Anterior cingulate cortex (tissue), 58 donors: ENCODE measurements around the gene SMYD2.

ENCODE experiments used
- DNase-seq, 58 donors: peaks; one replicate each; lab custom pipeline; 2025; lab: John Stamatoyannopoulos, UW

The SMYD2 gene

DNA sequence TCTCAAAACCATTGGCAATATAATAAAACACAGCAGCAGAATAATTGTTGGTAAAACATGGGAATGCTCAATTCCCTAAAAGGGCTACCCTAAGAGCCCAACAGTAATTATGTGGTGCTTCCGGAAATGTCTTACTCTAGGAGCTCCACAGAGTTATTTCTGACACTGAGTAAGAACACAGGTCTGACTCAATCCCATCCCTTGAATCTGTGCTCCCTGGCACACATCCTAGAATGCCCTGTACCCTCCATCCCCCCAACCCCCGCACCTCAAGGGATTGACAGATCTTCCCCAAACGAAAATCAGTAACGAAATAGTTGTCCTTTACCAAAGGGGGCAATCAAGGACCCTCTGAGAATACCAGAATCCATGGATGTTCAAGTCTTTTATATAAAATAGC lies 71.9 kb downstream of the SMYD2 start:
- DNase-seq, result no peak

DNA sequence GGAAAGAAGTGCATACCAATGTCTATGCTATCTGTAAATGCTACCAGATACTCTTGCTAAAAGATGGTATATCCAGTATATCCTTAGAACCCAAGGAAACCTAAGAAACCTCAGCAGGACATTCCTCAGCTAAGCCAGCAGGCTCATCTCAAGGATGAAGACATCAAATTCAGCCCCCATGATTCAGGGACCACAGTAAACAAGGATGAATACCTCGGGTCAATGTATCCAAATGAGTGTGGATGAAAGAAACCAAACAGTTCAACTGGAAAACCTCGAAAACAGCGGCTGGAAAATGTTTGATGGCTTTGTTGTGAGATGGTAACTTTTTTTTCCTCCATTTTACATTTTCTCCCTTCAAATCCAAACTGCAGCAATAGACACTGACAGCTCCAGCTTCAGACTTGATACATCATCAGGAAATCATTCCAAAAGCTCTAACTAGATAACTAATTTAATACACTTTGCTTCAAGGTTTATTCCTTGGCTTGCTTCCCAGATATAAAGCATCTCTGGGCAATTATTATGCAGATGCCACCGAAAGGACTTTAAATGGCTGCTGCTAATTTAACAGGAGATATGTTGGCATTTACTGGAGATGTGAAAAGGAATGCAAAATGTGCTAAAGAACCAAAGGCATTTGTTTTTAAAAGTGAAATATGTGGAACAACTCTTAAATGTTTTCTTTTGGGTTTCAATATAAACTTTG lies 73.6 kb downstream of the SMYD2 start:
- no peak for DNase-seq

DNA sequence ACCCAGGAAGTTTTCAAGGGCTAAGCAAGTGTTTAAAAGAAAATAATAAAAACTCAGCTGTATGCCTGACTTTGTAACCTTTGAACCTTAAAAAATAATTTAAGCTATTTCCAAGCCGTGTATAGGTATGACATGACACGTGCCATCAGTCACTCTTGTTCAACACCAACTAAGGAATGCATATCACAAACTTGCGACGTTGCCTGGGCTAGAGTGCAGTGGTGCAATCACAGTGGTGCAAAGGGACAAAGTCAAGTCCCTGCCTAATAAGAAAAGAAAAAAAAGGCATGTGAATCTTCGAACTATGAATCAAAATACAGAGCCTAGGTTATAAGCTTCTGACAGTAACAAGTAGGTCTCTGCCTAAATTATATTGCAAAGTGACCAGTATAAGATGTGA lies 79.2 kb downstream of the SMYD2 start:
- no peak for DNase-seq

DNA sequence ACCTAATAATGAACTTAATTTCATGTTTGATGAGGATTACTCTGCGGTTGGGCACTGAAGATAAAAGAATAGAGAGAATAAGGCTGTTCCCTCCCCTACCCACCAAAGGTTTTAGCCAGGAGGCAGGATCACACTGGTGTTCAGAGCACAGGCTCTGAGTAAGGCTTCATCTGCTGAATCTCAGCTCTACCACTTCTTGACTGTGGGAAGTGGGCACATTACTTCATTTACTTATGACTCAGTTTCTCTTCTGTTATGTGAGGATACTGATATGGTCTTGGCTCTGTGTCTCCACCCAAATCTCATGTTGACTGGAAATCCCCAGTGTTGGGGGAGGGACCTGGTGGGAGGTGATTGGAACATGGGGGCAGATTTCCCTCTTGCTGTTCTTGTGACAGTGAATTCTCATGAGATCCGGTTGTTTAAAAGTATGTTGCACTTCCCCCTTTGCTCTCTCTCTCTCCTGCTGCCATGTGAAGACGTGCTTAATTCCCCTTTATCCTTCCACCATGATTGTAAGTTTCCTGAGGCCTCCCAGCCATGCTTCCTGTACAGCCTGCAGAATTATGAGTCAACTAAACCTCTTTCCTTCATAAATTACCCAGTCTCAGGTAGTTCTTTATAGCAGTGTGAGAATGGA lies 79.7 kb downstream of the SMYD2 start:
- DNase-seq, result no peak

DNA sequence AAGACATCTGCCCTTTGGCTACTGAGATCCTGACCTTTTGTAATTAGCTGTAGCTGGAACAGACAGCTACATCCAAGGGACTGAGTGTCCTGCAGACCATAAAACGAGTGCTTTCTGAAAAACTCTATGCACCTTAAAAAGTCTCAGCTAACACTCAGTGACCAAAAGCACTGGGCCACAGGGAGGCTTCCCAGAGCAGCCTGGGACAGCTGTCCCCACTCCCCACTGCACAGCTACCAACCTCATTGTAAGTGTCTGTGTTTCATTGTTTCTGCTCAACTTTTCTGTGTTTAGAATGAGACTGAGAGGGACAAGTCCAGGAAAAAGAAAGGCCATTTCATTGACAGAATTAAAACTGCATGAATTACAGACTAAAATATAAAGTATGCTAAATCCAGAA lies 80.7 kb downstream of the SMYD2 start:
- DNase-seq, result no peak

DNA sequence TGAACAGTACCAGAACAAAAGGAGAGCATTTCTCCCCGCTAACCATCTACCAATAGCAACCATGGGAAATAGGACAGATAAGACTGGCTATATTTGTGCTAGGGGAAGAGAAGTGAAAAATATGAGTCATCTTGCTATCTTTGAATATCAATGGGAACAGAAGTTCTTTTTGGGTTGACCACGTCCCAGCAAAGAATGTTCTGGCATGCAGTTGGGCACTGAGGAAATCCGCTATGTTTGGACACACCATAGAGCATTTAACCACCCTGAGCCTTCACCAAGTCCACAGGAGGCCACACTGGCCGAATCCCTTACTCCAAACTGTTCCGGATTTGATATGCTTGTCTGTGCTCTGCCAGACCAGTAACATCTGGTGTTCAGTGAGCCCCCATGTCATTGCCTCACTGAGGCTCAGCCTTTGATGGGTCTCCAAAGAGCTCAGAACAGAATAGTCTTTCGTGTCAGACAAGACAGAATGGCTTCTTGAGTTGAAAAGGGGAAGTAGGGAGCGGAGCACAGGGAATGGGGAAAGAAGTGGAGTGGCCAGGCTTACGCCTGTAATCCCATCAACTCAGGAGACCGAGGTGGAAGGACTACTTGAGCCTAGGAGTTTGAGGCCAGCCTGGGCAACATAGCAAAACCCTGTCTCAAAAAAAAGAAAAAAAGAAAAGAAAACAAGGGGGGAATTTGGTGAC lies 81.4 kb downstream of the SMYD2 start:
- DNase-seq, result peak in 3 of 58 donors; percentile 5 to 27 (median 12)

DNA sequence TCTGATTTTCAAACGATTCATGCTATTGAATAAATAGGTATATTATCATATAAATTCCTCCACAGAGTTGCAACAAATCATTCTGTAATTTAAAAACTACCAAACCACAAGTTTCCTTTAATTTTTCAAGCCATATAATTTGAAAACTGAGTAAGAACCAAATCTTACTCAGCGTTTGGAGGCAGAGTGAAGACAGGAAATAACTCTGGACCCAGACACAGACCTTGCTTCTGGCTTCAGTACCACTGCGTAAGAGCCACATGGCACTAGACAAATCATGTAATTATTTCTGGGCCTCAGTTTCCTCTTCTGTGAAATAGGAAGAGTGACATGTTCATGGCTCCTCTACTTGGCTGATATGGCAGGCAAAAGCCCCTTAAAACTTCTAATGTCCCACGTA lies 82.4 kb downstream of the SMYD2 start:
- no peak for DNase-seq

DNA sequence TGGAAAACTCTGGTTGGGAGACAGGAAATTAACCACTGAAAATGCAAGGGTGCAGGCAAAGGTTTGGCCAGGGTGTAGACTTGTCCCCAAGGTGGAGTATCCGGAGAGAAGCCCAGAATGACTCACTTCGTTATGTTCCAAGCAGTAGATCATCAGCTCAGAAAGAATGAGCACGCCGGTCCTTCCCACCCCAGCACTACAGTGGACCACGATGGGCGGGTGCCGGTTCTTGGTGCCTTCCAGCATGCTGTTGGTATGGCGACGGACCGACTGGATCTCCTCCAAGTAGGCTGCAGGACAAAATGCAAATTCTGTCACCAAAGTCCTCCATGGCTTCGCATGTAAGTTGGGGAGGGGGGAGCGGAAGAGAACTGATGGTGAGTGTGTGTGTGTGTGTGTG lies 83.4 kb downstream of the SMYD2 start:
- DNase-seq, result peak in 5 of 58 donors; percentile 5 to 31 (median 9)

DNA sequence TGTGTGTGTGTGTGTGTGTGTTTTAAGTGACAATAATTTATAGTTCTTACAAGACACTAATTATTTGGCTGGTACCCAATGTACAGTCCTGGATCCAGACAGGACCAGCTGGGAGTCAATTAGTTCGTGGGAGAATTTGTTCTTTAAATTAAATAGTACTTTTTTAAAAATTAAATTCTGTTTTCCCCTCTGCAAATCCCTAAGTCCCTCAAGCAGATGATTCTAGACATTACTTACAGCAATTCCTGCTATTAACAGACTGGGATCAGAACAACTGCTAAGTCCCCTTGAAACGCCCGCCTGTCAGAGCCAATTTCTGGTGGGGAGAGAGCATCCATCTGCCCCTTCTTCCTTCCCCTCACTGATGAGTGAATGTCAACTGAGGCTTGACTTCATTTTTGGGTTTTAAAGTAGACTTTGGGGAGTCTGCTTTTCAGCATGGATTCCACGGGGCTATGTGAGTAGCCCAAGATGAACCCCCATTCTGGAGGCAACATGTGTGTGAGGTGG lies 83.9 kb downstream of the SMYD2 start:
- DNase-seq, result no peak

DNA sequence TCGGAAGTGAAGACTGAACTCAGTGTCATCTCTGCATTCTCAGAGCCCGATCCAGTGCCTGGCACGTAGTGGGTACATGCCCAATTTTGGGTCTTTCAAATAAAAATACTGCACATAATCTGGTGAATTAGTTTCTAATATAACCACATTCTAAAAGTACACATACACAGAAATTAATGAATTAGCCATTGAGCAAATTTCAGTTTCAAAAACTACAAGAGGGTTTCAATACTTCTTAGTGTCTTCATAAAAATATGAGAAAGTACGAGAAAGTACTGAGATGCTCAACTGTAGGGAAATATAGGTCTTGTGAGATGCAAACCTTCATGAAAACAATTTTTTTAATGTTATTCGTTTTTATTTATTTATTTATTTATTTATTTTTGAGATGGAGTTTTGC lies 86.9 kb downstream of the SMYD2 start:
- DNase-seq, result no peak

DNA sequence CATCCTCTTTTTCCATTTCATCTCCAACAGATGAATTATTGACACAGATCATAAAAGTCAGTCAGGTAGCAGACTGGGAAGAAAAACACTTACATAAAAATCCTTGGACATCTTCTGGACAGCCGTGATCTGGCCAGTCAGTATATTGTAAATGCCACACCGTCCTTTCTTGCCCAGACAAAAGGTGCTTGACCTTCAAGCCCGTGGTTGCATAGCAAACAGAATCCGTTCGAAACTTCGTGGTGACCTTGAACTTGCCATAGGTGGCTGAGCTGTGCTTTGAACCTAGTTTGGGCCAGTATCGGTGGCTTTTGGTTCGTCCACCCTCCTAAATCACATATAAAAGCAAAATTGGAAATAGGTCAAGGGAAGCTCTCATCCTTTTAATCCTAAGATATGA lies 88.4 kb downstream of the SMYD2 start:
- no peak for DNase-seq

DNA sequence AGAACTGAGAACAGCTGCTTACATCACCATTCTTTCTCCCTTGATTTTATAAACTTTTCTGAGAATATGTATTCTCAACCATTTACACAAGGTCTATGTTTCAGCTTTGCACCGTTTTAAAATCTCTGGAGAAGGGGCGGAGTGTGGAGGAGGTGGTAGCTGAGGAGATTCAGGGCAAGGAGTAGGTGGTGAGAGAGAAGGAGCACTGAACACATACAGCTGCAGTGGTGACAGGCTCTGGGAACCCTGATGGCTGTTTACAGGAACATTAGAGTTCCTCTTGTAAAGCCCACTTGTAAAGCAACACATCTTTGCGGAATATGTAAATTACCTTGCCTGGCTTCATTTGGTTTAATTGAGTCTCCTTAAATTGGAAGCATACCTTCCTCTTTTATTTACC lies 89.7 kb downstream of the SMYD2 start:
- DNase-seq, result peak in 17 of 58 donors; percentile 5 to 69 (median 19)

DNA sequence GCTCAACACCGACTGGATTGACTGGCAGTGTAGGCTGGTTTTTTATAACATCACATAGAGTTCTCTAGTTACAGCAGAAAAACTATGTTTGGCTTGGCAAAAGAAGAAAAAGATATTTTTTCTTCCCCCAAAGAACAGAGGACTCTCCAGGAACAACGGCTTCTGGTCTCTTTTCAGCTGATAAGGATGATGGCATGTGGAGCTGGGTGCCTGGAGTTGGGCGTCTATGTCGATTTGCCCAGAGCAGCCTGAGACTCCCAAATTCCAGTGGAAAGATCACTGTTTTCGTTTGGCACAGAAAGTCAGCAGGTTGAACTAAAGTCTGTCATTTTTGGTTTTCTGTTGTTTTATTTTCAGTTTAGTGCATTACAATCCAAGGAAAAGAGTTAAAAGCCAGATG lies 91.1 kb downstream of the SMYD2 start:
- peak in 8 of 58 donors; percentile 3 to 45 (median 20) for DNase-seq

DNA sequence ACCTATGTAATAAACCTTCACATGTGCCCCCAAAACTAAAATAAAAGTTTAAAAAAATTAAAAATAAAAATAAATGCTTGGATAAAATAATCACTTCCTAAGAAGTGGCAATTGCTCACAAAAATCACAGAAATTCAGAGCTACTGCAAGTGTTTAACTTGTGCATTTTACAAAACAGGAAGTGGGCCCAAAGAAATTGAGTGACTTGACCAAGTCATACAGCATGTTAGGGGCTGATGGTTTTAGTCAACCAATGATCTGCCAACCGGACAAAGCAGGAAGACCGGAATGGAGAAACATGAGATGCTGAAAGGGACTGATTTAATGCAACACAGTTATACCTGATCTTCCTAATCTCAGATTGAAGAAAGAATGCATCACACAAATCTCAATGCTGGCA lies 96.5 kb downstream of the SMYD2 start:
- DNase-seq, result no peak

DNA sequence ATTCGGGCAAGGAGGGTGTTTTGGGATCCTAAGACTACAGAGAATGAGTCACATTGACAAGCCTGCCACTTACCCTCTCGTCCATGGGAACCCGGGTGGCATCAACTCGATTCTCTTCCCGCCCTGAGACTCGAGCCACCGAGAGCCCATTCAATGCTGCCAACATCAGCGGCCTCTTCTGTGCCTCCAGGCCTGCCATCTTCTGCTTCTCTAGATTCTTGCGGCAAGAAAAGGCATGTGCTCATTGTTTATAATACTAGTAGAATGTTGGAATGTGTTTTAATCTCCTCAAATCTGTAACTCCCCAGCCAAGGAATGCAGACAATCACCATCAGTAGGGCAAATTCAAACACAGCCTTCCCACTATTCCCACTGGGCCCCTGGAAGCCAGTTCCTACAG lies 96.9 kb downstream of the SMYD2 start:
- DNase-seq, result no peak

DNA sequence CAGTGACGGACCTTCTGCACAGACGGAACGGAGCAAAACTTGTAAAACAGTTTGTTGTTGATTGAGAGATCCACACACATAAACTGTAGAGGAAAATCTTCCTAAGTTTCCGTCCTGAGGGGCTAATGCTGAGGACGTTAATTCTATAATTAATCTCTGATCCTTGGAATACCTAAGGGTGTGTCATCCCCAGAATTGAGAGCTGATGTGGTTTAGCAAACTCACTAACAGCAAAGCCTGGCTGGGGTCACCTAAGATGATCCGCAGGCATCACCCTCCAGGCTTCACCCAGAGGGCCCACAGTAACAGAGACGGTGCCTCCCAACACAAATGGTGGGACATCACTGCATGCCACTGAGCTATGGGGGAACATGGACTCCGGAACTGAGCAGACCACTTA lies 97.5 kb downstream of the SMYD2 start:
- no peak for DNase-seq

DNA sequence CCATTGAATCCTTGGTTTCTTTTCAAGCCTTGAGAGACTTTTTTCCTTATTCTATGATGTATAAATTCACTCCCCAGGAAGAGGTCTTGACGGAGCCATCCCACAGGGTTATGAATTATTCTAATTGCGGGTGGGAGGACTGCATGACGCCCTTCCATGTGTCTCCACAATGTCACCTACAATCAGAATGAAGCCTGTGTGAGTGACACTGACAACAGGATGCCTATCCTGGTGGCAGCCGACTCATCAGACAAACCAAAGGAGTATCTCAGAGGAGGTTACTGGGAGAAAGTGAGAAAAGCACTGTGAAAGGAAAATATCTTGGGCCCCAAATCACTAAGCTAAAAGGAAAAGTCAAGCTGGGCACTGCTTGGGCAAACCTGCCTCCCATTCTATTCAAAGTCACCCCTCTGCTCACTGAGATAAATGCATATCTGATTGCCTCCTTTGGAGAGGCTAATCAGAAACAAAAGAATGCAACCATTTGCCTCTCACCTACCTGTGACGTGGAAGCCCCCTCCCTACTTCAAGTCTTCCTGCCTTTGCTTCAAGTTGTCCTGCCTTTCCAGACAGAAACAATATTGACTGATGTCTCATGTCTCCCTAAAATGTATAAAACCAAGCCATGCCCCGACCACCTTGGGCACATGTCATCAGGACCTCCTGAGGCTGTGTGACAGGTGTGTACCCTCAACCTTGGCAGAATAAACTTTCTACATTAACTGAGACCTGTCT lies 98.4 kb downstream of the SMYD2 start:
- DNase-seq, result no peak

DNA sequence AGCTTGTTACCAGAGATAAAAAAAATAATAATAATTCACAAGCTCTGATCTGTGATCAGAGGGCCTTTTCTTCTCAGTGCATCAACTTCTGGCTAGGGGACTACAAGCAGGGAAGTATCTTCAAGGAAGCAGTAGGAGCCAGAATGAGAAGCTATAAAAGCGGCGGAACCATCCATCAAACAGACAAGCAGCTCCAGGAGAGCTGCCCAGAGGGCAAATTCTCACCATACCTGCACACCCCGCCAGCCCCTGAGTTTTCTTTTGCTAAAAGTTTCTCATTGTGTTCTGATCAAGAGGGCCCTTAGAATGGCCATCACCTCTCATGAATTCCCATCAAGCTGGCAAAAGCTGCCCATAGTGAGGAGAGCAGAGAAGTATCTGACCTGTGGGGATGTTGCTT lies 99.4 kb downstream of the SMYD2 start:
- no peak for DNase-seq

DNA sequence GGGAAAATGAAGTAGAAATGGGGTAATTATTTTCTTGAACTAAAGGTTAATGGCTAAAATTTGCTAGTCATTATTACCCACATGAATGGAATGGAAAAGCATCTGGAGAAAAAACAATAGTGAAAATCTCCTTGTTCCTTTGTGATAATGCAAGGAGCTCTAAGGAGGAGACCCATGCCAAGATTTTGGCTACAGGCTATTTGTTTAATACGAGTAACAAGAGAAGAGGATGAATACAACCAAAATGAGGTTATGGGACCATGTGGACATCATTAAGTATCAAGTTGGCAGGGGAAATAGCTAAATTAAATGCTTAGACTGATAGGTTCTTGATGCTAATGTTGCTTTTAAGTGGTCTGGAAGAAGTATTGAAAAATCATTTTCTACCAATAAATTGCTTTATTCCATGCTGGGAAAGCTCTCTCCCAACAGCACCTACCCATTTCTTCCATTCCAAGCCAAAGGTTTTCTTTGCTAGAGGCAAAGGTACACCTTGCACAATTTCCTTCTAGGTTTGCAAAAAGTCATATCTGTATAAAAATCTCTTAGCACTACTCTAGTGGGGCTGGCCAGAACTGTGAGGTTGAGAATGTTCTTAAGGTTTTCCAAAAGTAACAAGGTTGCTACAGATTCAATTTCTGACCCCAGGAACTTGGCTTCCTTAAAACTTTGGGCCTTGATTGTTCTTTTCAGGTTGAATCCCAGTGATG lies 100.2 kb downstream of the SMYD2 start:
- DNase-seq, result no peak
